ENCODE results near the gene RAB3B.
"Not testable (repeated sequence)": the region's sequence is repeated elsewhere in the genome, so short reads cannot be mapped to it uniquely, and the experiment has no call there.

RAB3B gene

GRCh38 chr1:51976846-51977602 lies 13.5 kb downstream of the RAB3B start:
- no peak overlapping the region for H3K4me3 ChIP-seq (ENCODE audit: low read depth, low read length)
- in situ Hi-C loops (cut with HindIII; ENCODE audit: low sequenced_read_pairs): no loop called here
- DNase-seq (ENCODE audit: low read depth): no peak
- no peak for TF ChIP-seq CTCF (IDR thresholded peaks at IDR 0.05; ENCODE audit: low read depth, low read length, missing control alignments)

- no peak for DNase-seq (ENCODE audit: low read depth)
- H3K4me3 ChIP-seq (ENCODE audit: low read depth, low read length): no peak overlapping the region
- in situ Hi-C loops (cut with HindIII; ENCODE audit: low sequenced_read_pairs): no loop called here
- TF ChIP-seq CTCF (IDR thresholded peaks at IDR 0.05; ENCODE audit: low read depth, low read length, missing control alignments): no peak
Observed at GRCh38 chr1:51973587-51974474, 16.7 kb downstream of the RAB3B start.

- in situ Hi-C loops (cut with HindIII; ENCODE audit: low sequenced_read_pairs): no loop called here
- peak; percentile 39 for DNase-seq (ENCODE audit: low read depth)
Observed at GRCh38 chr1:51969038-51969705, 21.3 kb downstream of the RAB3B start.

GRCh38 chr1:51968632-51969031 lies 21.9 kb downstream of the RAB3B start:
- in situ Hi-C loops (cut with HindIII; ENCODE audit: low sequenced_read_pairs): no loop called here
- no peak for DNase-seq (ENCODE audit: low read depth)
- H3K4me3 ChIP-seq (ENCODE audit: low read depth, low read length): no peak overlapping the region
- TF ChIP-seq CTCF (IDR thresholded peaks at IDR 0.05; ENCODE audit: low read depth, low read length, missing control alignments): no peak

More at GRCh38 chr1:51969038-51969705, 21.3 kb downstream of the RAB3B start:
- TF ChIP-seq CTCF (IDR thresholded peaks at IDR 0.05; ENCODE audit: low read depth, low read length, missing control alignments): no peak
- H3K4me3 ChIP-seq (ENCODE audit: low read depth, low read length): no peak overlapping the region

GRCh38 chr1:51967213-51967791 lies 23.2 kb downstream of the RAB3B start:
- in situ Hi-C loops (cut with HindIII; ENCODE audit: low sequenced_read_pairs); DNase-seq (ENCODE audit: low read depth): not testable (repeated sequence)

GRCh38 chr1:51966559-51966958 lies 23.9 kb downstream of the RAB3B start:
- no peak for DNase-seq (ENCODE audit: low read depth)
- no peak for TF ChIP-seq CTCF (IDR thresholded peaks at IDR 0.05; ENCODE audit: low read depth, low read length, missing control alignments)
- in situ Hi-C loops (cut with HindIII; ENCODE audit: low sequenced_read_pairs): no loop called here
- no peak overlapping the region for H3K4me3 ChIP-seq (ENCODE audit: low read depth, low read length)

More at GRCh38 chr1:51967213-51967791, 23.2 kb downstream of the RAB3B start:
- not testable (repeated sequence) for H3K4me3 ChIP-seq (ENCODE audit: low read depth, low read length)
